ENCODE data around the gene CCDC127.

CCDC127 gene

GRCh38 chr5:189486-189885 is 28.5 kb downstream of the CCDC127 start:
- no peak for DNase-seq (ENCODE audit: low spot score)

- peak; percentile 93 for DNase-seq (ENCODE audit: low spot score)
Observed at GRCh38 chr5:188488-189481, 29.2 kb downstream of the CCDC127 start.

GRCh38 chr5:187617-188451 is 30.1 kb downstream of the CCDC127 start:
- no peak for DNase-seq (ENCODE audit: low spot score)

GRCh38 chr5:187042-187431 is 30.9 kb downstream of the CCDC127 start:
- DNase-seq (ENCODE audit: low spot score): no peak

GRCh38 chr5:186091-187041 is 31.6 kb downstream of the CCDC127 start:
- DNase-seq (ENCODE audit: low spot score): no peak

- DNase-seq (ENCODE audit: low spot score): no peak
Observed at GRCh38 chr5:185095-186070, 32.6 kb downstream of the CCDC127 start.

GRCh38 chr5:184471-184870 is 33.5 kb downstream of the CCDC127 start:
- no peak for DNase-seq (ENCODE audit: low spot score)

- no peak for DNase-seq (ENCODE audit: low spot score)
Observed at GRCh38 chr5:182126-182525, 35.8 kb downstream of the CCDC127 start.

GRCh38 chr5:181566-181965 is 36.4 kb downstream of the CCDC127 start:
- no peak for DNase-seq (ENCODE audit: low spot score)

- DNase-seq (ENCODE audit: low spot score): no peak
Observed at GRCh38 chr5:181160-181559, 36.8 kb downstream of the CCDC127 start.

GRCh38 chr5:180286-180918 is 37.6 kb downstream of the CCDC127 start:
- no peak for DNase-seq (ENCODE audit: low spot score)

GRCh38 chr5:179401-179800 is 38.6 kb downstream of the CCDC127 start:
- DNase-seq (ENCODE audit: low spot score): no peak

GRCh38 chr5:178110-178509 is 39.8 kb downstream of the CCDC127 start:
- no peak for DNase-seq (ENCODE audit: low spot score)

GRCh38 chr5:176296-176823 is 41.6 kb downstream of the CCDC127 start:
- no peak for DNase-seq (ENCODE audit: low spot score)

GRCh38 chr5:174876-175465 is 43.0 kb downstream of the CCDC127 start:
- DNase-seq (ENCODE audit: low spot score): no peak

- no peak for DNase-seq (ENCODE audit: low spot score)
Observed at GRCh38 chr5:174291-174600, 43.7 kb downstream of the CCDC127 start.

- no peak for DNase-seq (ENCODE audit: low spot score)
Observed at GRCh38 chr5:173392-174290, 44.3 kb downstream of the CCDC127 start.

- DNase-seq (ENCODE audit: low spot score): no peak
Observed at GRCh38 chr5:172841-173251, 45.1 kb downstream of the CCDC127 start.

GRCh38 chr5:172421-172820 is 45.5 kb downstream of the CCDC127 start:
- DNase-seq (ENCODE audit: low spot score): no peak
